GM06990 (cell line): ENCODE measurements around the gene ADRA2C.

Experiments
- DNase-seq: peaks from one replicate; pipeline ENCODE4 v3.0.0-alpha.2; 2011; ENCODE audit not compliant: insufficient read length; ENCODE audit errors: extremely low read depth
- H3K27me3 ChIP-seq: replicated peaks from 2 replicates; pipeline ENCODE4 v1.6.0; 2011; ENCODE audit warnings: low read length; ENCODE audit not compliant: control insufficient read depth, insufficient read depth
- H3K36me3 ChIP-seq: 2 replicates; pipeline ENCODE4 v1.5.1; 2011; ENCODE audit warnings: low read length; ENCODE audit not compliant: control insufficient read depth, insufficient read depth
- H3K4me3 ChIP-seq: replicated peaks from 2 replicates; pipeline ENCODE4 v1.5.1; 2011; ENCODE audit warnings: low read depth, mild to moderate bottlenecking, control low read depth, low read length
- CTCF ChIP-seq: IDR thresholded peaks from 2 replicates; pipeline ENCODE4 v1.5.1; 2011; ENCODE audit warnings: low read length, control low read depth, mild to moderate bottlenecking, inconsistent platforms; ENCODE audit not compliant: insufficient read depth, poor library complexity, severe bottlenecking

The ADRA2C gene

GRCh38 chr4:3753726-3754412, 12.3 kb upstream of the ADRA2C start:
- Histone ChIP-seq H3K36me3 (no peaks in the 10 kb centered on the region), H3K4me3 (no peak overlapping the region), H3K27me3 (no peaks in the 10 kb centered on the region; the same call in 1 of the 2 replicates)
- TF ChIP-seq CTCF, result no peak
- DNase-seq, result no peak

GRCh38 chr4:3756343-3757059, 9.7 kb upstream of the ADRA2C start:
- H3K36me3 ChIP-seq, result no peaks in the 10 kb centered on the region
- no peak for DNase-seq

GRCh38 chr4:3759236-3759635, 6.9 kb upstream of the ADRA2C start:
- H3K27me3 ChIP-seq, result no peaks in the 10 kb centered on the region; the same call in 1 of the 2 replicates
- DNase-seq, result no peak
- TF ChIP-seq CTCF, result no peak

More at GRCh38 chr4:3756343-3757059, 9.7 kb upstream of the ADRA2C start:
- Histone ChIP-seq H3K4me3 (no peak overlapping the region), H3K27me3 (no peaks in the 10 kb centered on the region; the same call in 1 of the 2 replicates)
- TF ChIP-seq CTCF, result no peak

GRCh38 chr4:3760346-3760745, 5.8 kb upstream of the ADRA2C start:
- H3K36me3 ChIP-seq, result no peaks in the 10 kb centered on the region
- H3K4me3 ChIP-seq, result no peak overlapping the region
- no peaks in the 10 kb centered on the region; the same call in 1 of the 2 replicates for H3K27me3 ChIP-seq
- TF ChIP-seq CTCF, result no peak
- DNase-seq, result no peak

More at GRCh38 chr4:3759236-3759635, 6.9 kb upstream of the ADRA2C start:
- Histone ChIP-seq H3K36me3 (no peaks in the 10 kb centered on the region), H3K4me3 (no peak overlapping the region)

- no peak for TF ChIP-seq CTCF
- DNase-seq, result no peak
- Histone ChIP-seq H3K27me3 (no peaks in the 10 kb centered on the region; the same call in 1 of the 2 replicates), H3K36me3 (no peaks in the 10 kb centered on the region), H3K4me3 (no peak overlapping the region)
Measured at GRCh38 chr4:3760841-3761240, 5.3 kb upstream of the ADRA2C start.
